ENCODE measurements around the gene ARHGAP22. TPM values are rescaled to one million over a fixed set of nuclear protein-coding genes. Genes with fewer than 3 reads are reported as not detected.

The ARHGAP22 gene
- total RNA-seq, 1 experiment from 2014 or later = 13.5 TPM

DNA sequence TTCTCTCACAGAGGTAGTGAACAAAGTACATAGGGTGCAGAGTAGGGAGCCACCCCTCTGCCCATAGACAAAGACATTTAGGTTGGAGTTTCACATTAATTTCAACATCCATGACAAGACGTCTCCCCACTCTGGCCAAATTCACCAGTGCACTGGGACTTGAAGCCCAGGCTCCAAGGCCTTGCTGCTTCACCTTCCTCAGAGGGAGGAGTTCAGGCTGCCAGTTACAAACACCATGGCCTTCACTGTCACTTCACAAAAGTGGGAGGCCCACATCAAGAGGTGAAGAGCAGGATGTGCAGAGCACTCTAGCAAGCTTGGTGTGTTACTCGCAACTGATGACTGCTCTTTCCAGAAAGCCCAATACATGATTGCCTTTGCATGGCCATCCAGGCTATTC is 15.8 kb upstream of the ARHGAP22 start:
- no peak overlapping the region for H3K27ac Mint-ChIP-seq (ENCODE audit: unreplicated experiment)
- CTCF ChIA-PET = interaction anchor here (1.0 to 1.1 kb wide), 2 partner anchors 13 to 35 kb away, joined by 3 to 4 read pairs; no protein-coding TSS in a partner anchor
- H3K4me3 ChIP-seq (ENCODE audit: low read depth, low read length) = no peak overlapping the region
- H3K4me3 Mint-ChIP-seq (ENCODE audit: unreplicated experiment) = no peak overlapping the region
- no peaks in the 10 kb centered on the region for H3K4me1 ChIP-seq
- H3K36me3 Mint-ChIP-seq (ENCODE audit: insufficient read depth, unreplicated experiment) = no peaks in the 10 kb centered on the region
- no TSS peak for BruUV-seq (replicated peaks)
- POLR2A ChIA-PET = no interaction called here
- no peaks in the 10 kb centered on the region for H3K36me3 ChIP-seq (ENCODE audit: control insufficient read depth, insufficient read depth, low read length)
- peaks cover 8% of the 10 kb centered on the region for H3K27me3 Mint-ChIP-seq (ENCODE audit: insufficient read depth, unreplicated experiment)
- TF ChIP-seq, protein P1, sequence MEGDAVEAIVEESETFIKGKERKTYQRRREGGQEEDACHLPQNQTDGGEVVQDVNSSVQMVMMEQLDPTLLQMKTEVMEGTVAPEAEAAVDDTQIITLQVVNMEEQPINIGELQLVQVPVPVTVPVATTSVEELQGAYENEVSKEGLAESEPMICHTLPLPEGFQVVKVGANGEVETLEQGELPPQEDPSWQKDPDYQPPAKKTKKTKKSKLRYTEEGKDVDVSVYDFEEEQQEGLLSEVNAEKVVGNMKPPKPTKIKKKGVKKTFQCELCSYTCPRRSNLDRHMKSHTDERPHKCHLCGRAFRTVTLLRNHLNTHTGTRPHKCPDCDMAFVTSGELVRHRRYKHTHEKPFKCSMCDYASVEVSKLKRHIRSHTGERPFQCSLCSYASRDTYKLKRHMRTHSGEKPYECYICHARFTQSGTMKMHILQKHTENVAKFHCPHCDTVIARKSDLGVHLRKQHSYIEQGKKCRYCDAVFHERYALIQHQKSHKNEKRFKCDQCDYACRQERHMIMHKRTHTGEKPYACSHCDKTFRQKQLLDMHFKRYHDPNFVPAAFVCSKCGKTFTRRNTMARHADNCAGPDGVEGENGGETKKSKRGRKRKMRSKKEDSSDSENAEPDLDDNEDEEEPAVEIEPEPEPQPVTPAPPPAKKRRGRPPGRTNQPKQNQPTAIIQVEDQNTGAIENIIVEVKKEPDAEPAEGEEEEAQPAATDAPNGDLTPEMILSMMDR (IDR thresholded peaks at IDR 0.05; ENCODE audit: insufficient read depth in 1 of 2, low read depth in 1 of 2, low read length in 1 of 2, severe bottlenecking in 1 of 2, unreplicated experiment in 1 of 2) = no peak
- H3K9me3 Mint-ChIP-seq (ENCODE audit: unreplicated experiment) = no peaks in the 10 kb centered on the region
- intact Hi-C loops (cut with micrococcal nuclease; ENCODE audit: unreplicated experiment) = no loop called here
- no peaks in the 10 kb centered on the region for H3K4me1 Mint-ChIP-seq (ENCODE audit: low read depth, unreplicated experiment)
- DNase-seq = no peak
- H3K27me3 ChIP-seq (replicated peaks; ENCODE audit: control insufficient read depth, insufficient read depth, low read length) = no peaks in the 10 kb centered on the region
- no peaks in the 10 kb centered on the region for H3K9me3 ChIP-seq

DNA sequence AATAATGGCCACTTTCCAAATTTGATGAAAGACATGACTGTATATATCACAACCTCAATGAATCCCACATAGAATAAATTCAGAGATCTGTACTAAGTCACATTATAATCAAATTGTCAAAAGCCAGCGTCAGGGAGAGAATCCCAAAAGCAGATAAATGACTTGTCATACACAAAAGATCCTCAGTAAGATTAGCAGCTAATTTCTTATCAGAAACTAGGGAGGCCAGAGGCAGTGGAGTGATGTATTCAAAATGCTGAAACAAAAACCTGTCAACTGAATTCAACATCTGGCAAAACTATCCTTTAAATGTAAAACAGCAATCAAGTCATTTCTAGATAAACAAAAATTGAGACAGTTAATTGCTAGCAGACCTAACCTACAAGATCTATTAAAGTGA is 11.6 kb upstream of the ARHGAP22 start:
- TF ChIP-seq, protein P1 (IDR thresholded peaks at IDR 0.05; ENCODE audit: insufficient read depth in 1 of 2, low read depth in 1 of 2, low read length in 1 of 2, severe bottlenecking in 1 of 2, unreplicated experiment in 1 of 2) = no peak
- Mint-ChIP-seq H3K4me1 (ENCODE audit: low read depth, unreplicated experiment) (no peaks in the 10 kb centered on the region), H3K27ac (ENCODE audit: unreplicated experiment) (no peak overlapping the region), H3K9me3 (ENCODE audit: unreplicated experiment) (no peaks in the 10 kb centered on the region), H3K4me3 (ENCODE audit: unreplicated experiment) (no peak overlapping the region), H3K36me3 (ENCODE audit: insufficient read depth, unreplicated experiment) (no peaks in the 10 kb centered on the region), H3K27me3 (ENCODE audit: insufficient read depth, unreplicated experiment) (peaks cover 17% of the 10 kb centered on the region)
- Histone ChIP-seq H3K4me3 (ENCODE audit: low read depth, low read length) (no peak overlapping the region), H3K9me3 (no peaks in the 10 kb centered on the region), H3K4me1 (no peaks in the 10 kb centered on the region), H3K27me3 (replicated peaks; ENCODE audit: control insufficient read depth, insufficient read depth, low read length) (no peaks in the 10 kb centered on the region), H3K36me3 (ENCODE audit: control insufficient read depth, insufficient read depth, low read length) (no peaks in the 10 kb centered on the region)
- DNase-seq = no peak
- CTCF ChIA-PET = no interaction called here
- POLR2A ChIA-PET = no interaction called here
- intact Hi-C loops (cut with micrococcal nuclease; ENCODE audit: unreplicated experiment) = no loop called here
- no TSS peak for BruUV-seq (replicated peaks)

DNA sequence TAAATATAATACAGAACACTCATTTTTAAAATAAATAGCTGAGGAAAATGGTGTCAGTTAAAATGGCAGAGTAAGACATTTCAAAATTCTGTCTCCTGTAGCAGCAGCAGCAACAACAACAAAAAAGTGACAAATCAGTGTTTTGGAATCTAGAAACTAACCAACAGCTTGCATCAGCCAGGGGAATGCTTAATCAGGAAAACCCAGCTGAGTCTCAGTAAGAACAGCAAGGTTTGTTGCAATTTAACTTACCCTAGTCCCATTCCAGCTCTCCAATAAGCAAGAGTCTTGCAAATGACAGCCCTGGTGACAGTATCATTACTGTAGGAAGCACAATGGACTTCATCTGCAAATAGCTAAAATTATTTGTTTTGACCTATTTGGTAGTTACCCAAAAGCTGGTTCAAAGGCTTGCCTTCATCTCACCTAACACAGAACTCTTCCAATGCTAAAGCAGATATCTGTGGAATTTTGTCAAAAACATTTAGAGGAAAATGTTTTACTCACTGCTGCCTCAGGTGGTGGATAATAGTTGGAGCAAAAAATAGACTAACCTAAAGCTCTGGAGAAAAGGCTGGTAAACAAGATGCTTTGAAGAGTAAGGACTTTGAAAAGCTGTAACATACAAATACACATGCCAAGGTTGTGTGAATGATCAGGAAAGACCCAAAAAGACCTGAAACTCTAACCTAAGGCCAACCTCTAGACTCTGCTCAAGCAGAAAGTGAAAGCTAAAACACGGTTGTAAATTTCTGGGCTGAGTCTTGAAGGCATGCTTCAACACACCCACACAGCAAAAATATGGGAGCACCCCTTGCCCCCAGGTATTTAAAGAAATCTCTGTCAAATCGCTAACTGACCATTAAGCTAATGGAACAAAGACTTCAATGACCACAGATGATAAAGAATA is 9.9 kb upstream of the ARHGAP22 start:
- no peak for DNase-seq

More for the DNA sequence above, 9.9 kb upstream of the ARHGAP22 start:
- H3K36me3 ChIP-seq (ENCODE audit: control insufficient read depth, insufficient read depth, low read length) = no peaks in the 10 kb centered on the region
- no peaks in the 10 kb centered on the region for H3K36me3 Mint-ChIP-seq (ENCODE audit: insufficient read depth, unreplicated experiment)
- H3K4me1 Mint-ChIP-seq (ENCODE audit: low read depth, unreplicated experiment) = no peaks in the 10 kb centered on the region
- peaks cover 19% of the 10 kb centered on the region for H3K27me3 Mint-ChIP-seq (ENCODE audit: insufficient read depth, unreplicated experiment)
- H3K27ac Mint-ChIP-seq (ENCODE audit: unreplicated experiment) = no peak overlapping the region
- TF ChIP-seq, protein P1 (IDR thresholded peaks at IDR 0.05; ENCODE audit: insufficient read depth in 1 of 2, low read depth in 1 of 2, low read length in 1 of 2, severe bottlenecking in 1 of 2, unreplicated experiment in 1 of 2) = peak; percentile 44 to 62
- no peaks in the 10 kb centered on the region for H3K9me3 ChIP-seq
- H3K4me1 ChIP-seq = no peaks in the 10 kb centered on the region
- POLR2A ChIA-PET = no interaction called here
- no TSS peak for BruUV-seq (replicated peaks)
- H3K4me3 Mint-ChIP-seq (ENCODE audit: unreplicated experiment) = no peak overlapping the region
- intact Hi-C loops (cut with micrococcal nuclease; ENCODE audit: unreplicated experiment) = loop anchor here (2.0 kb wide), 1 partner anchor 252 kb away; no protein-coding TSS in a partner anchor
- no peak overlapping the region for H3K4me3 ChIP-seq (ENCODE audit: low read depth, low read length)
- CTCF ChIA-PET = interaction anchor here (0.5 to 1.8 kb wide), 9 partner anchors 9 to 170 kb away, joined by 3 to 19 read pairs (median 5); partner anchors contain the start of gene ARHGAP22
- H3K9me3 Mint-ChIP-seq (ENCODE audit: unreplicated experiment) = no peaks in the 10 kb centered on the region
- no peaks in the 10 kb centered on the region for H3K27me3 ChIP-seq (replicated peaks; ENCODE audit: control insufficient read depth, insufficient read depth, low read length)

Data from Caco-2 (cell line).